Ishikawa (cell line): Measurements from ENCODE around the gene DOK6.

ENCODE experiments used
- CEBPB ChIP-seq: IDR thresholded peaks from 2 replicates; pipeline ENCODE4 v1.6.1; 2012
- CREB1 ChIP-seq: IDR thresholded peaks from 2 replicates; pipeline ENCODE4 v1.6.1; 2012; ENCODE audit warnings: low read depth
- EGR1 ChIP-seq: IDR thresholded peaks from 2 replicates; pipeline ENCODE4 v1.6.1; 2012
- EP300 ChIP-seq: IDR thresholded peaks from 2 replicates; pipeline ENCODE4 v1.6.1; 2012; ENCODE audit warnings: borderline replicate concordance
- FOXM1 ChIP-seq: IDR thresholded peaks from 2 replicates; pipeline ENCODE4 v1.6.1; 2012; ENCODE audit warnings: low read depth, borderline replicate concordance
- MAX ChIP-seq: IDR thresholded peaks from 2 replicates; pipeline ENCODE4 v1.6.1; 2012
- NFIC ChIP-seq: IDR thresholded peaks from 2 replicates; pipeline ENCODE4 v1.6.1; 2012
- RAD21 ChIP-seq: IDR thresholded peaks from 2 replicates; pipeline ENCODE4 v1.6.1; 2012; ENCODE audit warnings: low read depth
- TAF1 ChIP-seq: IDR thresholded peaks from 2 replicates; pipeline ENCODE4 v1.6.1; 2012; ENCODE audit warnings: low read depth, mild to moderate bottlenecking
- TCF12 ChIP-seq: IDR thresholded peaks from 2 replicates; pipeline ENCODE4 v1.6.1; 2012; ENCODE audit warnings: low read depth
- TEAD4 ChIP-seq: IDR thresholded peaks from 2 replicates; pipeline ENCODE4 v1.6.1; 2012
- YY1 ChIP-seq: IDR thresholded peaks from 2 replicates; pipeline ENCODE4 v1.6.1; 2012; ENCODE audit warnings: low read depth
- ZBTB7A ChIP-seq: IDR thresholded peaks from 2 replicates; pipeline ENCODE4 v1.6.1; 2012; ENCODE audit warnings: low read depth
- TF ChIP-seq, protein P1 (sequence below): IDR thresholded peaks from 2 replicates; pipeline ENCODE4 v1.6.1; 2012
- TF ChIP-seq, protein P2 (sequence below): IDR thresholded peaks from 2 replicates; pipeline ENCODE4 v1.6.1; 2012; ENCODE audit warnings: low read depth, mild to moderate bottlenecking

DOK6 gene

DNA sequence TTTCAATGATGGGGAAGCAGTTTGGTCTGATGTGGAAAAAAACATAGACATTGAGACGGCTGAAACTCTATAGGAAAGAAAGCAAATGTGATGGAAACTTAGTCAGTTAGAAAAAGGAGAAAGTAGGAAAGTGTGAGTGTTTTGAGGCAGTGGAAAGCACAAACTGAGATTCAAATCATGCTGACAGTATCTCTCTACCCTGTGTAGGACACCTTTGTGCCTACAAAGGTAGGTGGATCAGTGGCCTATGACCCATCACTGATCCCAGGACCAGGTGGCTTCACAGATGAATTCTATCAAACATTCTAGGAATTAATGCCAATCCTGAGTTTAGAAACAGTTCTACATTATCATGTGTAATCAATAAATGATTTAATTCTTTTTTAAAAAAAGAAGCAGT is 489.9 kb downstream of the DOK6 start:
- TF ChIP-seq NFIC = no peak
- TF ChIP-seq EP300 = no peak
- TF ChIP-seq, protein P1, sequence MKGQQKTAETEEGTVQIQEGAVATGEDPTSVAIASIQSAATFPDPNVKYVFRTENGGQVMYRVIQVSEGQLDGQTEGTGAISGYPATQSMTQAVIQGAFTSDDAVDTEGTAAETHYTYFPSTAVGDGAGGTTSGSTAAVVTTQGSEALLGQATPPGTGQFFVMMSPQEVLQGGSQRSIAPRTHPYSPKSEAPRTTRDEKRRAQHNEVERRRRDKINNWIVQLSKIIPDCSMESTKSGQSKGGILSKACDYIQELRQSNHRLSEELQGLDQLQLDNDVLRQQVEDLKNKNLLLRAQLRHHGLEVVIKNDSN = no peak
- no peak for TF ChIP-seq ZBTB7A
- no peak for TF ChIP-seq CREB1
- no peak for TF ChIP-seq CEBPB
- TF ChIP-seq FOXM1 = no peak
- TF ChIP-seq EGR1 = no peak
- TF ChIP-seq MAX = no peak
- TF ChIP-seq, protein P2, sequence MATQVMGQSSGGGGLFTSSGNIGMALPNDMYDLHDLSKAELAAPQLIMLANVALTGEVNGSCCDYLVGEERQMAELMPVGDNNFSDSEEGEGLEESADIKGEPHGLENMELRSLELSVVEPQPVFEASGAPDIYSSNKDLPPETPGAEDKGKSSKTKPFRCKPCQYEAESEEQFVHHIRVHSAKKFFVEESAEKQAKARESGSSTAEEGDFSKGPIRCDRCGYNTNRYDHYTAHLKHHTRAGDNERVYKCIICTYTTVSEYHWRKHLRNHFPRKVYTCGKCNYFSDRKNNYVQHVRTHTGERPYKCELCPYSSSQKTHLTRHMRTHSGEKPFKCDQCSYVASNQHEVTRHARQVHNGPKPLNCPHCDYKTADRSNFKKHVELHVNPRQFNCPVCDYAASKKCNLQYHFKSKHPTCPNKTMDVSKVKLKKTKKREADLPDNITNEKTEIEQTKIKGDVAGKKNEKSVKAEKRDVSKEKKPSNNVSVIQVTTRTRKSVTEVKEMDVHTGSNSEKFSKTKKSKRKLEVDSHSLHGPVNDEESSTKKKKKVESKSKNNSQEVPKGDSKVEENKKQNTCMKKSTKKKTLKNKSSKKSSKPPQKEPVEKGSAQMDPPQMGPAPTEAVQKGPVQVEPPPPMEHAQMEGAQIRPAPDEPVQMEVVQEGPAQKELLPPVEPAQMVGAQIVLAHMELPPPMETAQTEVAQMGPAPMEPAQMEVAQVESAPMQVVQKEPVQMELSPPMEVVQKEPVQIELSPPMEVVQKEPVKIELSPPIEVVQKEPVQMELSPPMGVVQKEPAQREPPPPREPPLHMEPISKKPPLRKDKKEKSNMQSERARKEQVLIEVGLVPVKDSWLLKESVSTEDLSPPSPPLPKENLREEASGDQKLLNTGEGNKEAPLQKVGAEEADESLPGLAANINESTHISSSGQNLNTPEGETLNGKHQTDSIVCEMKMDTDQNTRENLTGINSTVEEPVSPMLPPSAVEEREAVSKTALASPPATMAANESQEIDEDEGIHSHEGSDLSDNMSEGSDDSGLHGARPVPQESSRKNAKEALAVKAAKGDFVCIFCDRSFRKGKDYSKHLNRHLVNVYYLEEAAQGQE = no peak
- TF ChIP-seq RAD21 = no peak
- no peak for TF ChIP-seq TAF1
- no peak for TF ChIP-seq TCF12
- TF ChIP-seq TEAD4 = no peak
- no peak for TF ChIP-seq YY1

DNA sequence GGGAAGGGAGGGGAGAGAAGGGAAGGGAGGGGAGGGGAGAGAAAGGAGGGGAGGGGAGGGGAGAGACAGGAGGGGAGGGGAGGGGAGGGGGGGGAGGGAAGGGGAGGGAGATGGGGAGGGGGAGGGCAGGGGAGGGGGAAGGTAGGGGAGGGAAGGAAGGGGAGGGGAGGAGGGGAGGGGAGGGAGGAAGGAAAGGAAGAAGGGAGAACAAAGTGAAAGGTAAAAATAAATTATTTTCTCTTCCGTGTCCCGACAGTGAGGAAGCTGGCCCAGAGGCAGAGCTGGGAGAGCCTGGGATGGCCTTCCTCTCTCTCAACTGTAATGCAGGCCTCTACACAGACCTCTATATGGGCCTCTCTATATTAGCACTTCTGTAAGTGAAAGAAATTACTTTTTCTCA is 493.8 kb downstream of the DOK6 start:
- TF ChIP-seq EGR1 = no peak
- no peak for TF ChIP-seq EP300
- TF ChIP-seq, protein P1 = no peak
- TF ChIP-seq, protein P2 = no peak
- TF ChIP-seq YY1 = no peak
- TF ChIP-seq ZBTB7A = no peak

DNA sequence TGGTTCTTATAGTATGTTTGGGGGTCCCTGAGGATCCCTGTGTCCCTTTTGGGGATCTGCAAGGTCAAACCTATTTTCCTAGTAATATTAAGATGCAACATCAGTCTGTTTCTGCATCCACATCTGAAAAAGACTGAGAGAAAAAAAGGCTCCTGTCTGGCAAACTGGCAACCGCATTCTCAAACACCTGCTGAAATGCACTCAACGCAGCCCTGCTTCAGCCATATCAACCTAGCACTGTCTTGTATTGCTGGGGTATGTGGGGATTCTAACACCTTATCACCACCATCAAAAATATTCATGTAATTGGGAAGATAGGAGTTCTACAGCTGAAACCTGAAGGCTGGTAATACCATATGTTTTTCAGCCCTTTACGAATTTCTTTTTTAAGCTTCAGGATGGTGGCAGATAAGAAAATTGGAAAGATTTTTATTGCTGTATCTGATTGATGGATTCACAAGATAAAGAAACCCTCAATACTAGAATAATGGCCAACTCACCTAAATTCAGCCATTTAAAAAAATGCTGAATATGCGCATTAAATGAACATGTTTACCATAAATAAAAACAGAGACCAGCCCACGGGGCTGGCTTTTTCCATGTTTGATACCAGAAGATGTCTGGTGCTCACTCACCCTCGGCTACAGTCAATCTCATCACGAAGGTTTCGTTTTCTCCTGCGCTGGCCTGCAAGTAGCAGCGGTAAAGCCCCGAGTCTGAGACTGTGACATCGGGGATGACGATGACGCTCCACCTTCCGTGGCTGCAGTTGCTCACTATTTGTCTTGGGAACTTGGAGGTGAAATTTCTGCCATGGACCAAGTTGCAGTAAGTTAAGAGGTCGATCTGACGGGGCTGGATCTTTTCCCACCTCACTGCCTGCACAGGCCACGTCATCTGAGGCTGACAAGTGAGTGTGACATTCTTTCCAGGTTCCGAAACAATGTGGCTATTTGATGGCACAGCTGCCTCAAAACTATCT is 494.7 kb downstream of the DOK6 start:
- no peak for TF ChIP-seq TEAD4
- TF ChIP-seq EGR1 = no peak
- TF ChIP-seq ZBTB7A = no peak
- no peak for TF ChIP-seq NFIC
- no peak for TF ChIP-seq CEBPB

- TF ChIP-seq TCF12 (no peak), TAF1 (no peak), MAX (no peak), CREB1 (no peak), EP300 (no peak), YY1 (no peak), EGR1 (no peak)
- TF ChIP-seq, protein P2 = no peak
These were observed 496.9 kb downstream of the DOK6 start for GRCh38 chr18:69897397-69898108.
